Measurements from ENCODE around the gene GNAZ. TPM values are rescaled to one million over a fixed set of nuclear protein-coding genes. Genes with fewer than 3 reads are reported as not detected.

The GNAZ gene
- total RNA-seq, 1 experiment from 2014 or later = 33.0 TPM

- Histone ChIP-seq H3K9me2 (replicated peaks; ENCODE audit: insufficient read depth, low read length) (no peaks in the 10 kb centered on the region), H2AFZ (ENCODE audit: low read length) (no peak overlapping the region), H3K4me3 (ENCODE audit: low read length) (no peak overlapping the region), H3K27ac (ENCODE audit: low read length) (no peak overlapping the region), H4K20me1 (ENCODE audit: insufficient read depth, low read depth, low read length) (no peaks in the 10 kb centered on the region), H3K9me3 (ENCODE audit: low read length) (peaks cover 10% of the 10 kb centered on the region), H3K4me1 (ENCODE audit: low read length) (peaks cover 24% of the 10 kb centered on the region), H3K9ac (ENCODE audit: low read length) (no peak overlapping the region), H3K36me3 (ENCODE audit: insufficient read depth, low read length) (0 out of 2 replicates have a peak, but pooled peaks cover 4% of the 10 kb centered on the region), H3K79me2 (ENCODE audit: low read length) (no peaks in the 10 kb centered on the region), H3K27me3 (ENCODE audit: low read length) (no peaks in the 10 kb centered on the region), H3K4me2 (ENCODE audit: low read depth, low read length, poor library complexity, severe bottlenecking) (no peak overlapping the region)
- DNase-seq = no peak
Measured at GRCh38 chr22:23058481-23059283, 11.6 kb upstream of the GNAZ start.

- Histone ChIP-seq H3K9me3 (ENCODE audit: low read length) (peaks cover 10% of the 10 kb centered on the region), H3K4me2 (ENCODE audit: low read depth, low read length, poor library complexity, severe bottlenecking) (no peak overlapping the region)
- no peak for DNase-seq
Measured at GRCh38 chr22:23059284-23059948, 10.9 kb upstream of the GNAZ start.

GRCh38 chr22:23060612-23061400, 9.5 kb upstream of the GNAZ start:
- Histone ChIP-seq H3K4me1 (ENCODE audit: low read length) (peaks cover 15% of the 10 kb centered on the region), H4K20me1 (ENCODE audit: insufficient read depth, low read depth, low read length) (no peaks in the 10 kb centered on the region), H3K9me3 (ENCODE audit: low read length) (peaks cover 10% of the 10 kb centered on the region), H3K4me3 (ENCODE audit: low read length) (no peak overlapping the region), H3K4me2 (ENCODE audit: low read depth, low read length, poor library complexity, severe bottlenecking) (no peak overlapping the region), H2AFZ (ENCODE audit: low read length) (no peak overlapping the region), H3K36me3 (ENCODE audit: insufficient read depth, low read length) (0 out of 2 replicates have a peak, but pooled peaks cover 4% of the 10 kb centered on the region), H3K9me2 (replicated peaks; ENCODE audit: insufficient read depth, low read length) (no peaks in the 10 kb centered on the region), H3K9ac (ENCODE audit: low read length) (no peak overlapping the region), H3K27ac (ENCODE audit: low read length) (no peak overlapping the region), H3K27me3 (ENCODE audit: low read length) (no peaks in the 10 kb centered on the region), H3K79me2 (ENCODE audit: low read length) (no peaks in the 10 kb centered on the region)
- no peak for DNase-seq

More at GRCh38 chr22:23059284-23059948, 10.9 kb upstream of the GNAZ start:
- Histone ChIP-seq H3K9me2 (replicated peaks; ENCODE audit: insufficient read depth, low read length) (no peaks in the 10 kb centered on the region), H3K36me3 (ENCODE audit: insufficient read depth, low read length) (0 out of 2 replicates have a peak, but pooled peaks cover 4% of the 10 kb centered on the region), H2AFZ (ENCODE audit: low read length) (no peak overlapping the region), H3K79me2 (ENCODE audit: low read length) (no peaks in the 10 kb centered on the region), H3K4me1 (ENCODE audit: low read length) (peaks cover 18% of the 10 kb centered on the region), H3K4me3 (ENCODE audit: low read length) (no peak overlapping the region), H3K27me3 (ENCODE audit: low read length) (no peaks in the 10 kb centered on the region), H3K9ac (ENCODE audit: low read length) (no peak overlapping the region), H3K27ac (ENCODE audit: low read length) (no peak overlapping the region), H4K20me1 (ENCODE audit: insufficient read depth, low read depth, low read length) (no peaks in the 10 kb centered on the region)

- Histone ChIP-seq H4K20me1 (ENCODE audit: insufficient read depth, low read depth, low read length) (no peaks in the 10 kb centered on the region), H3K36me3 (ENCODE audit: insufficient read depth, low read length) (0 out of 2 replicates have a peak, but pooled peaks cover 1% of the 10 kb centered on the region), H2AFZ (ENCODE audit: low read length) (no peak overlapping the region), H3K27ac (ENCODE audit: low read length) (no peak overlapping the region), H3K4me1 (ENCODE audit: low read length) (peaks cover 20% of the 10 kb centered on the region), H3K4me3 (ENCODE audit: low read length) (no peak overlapping the region), H3K9ac (ENCODE audit: low read length) (no peak overlapping the region), H3K27me3 (ENCODE audit: low read length) (no peaks in the 10 kb centered on the region), H3K9me2 (replicated peaks; ENCODE audit: insufficient read depth, low read length) (no peaks in the 10 kb centered on the region), H3K9me3 (ENCODE audit: low read length) (peaks cover 5% of the 10 kb centered on the region), H3K4me2 (ENCODE audit: low read depth, low read length, poor library complexity, severe bottlenecking) (no peak overlapping the region), H3K79me2 (ENCODE audit: low read length) (no peaks in the 10 kb centered on the region)
- DNase-seq = no peak
Measured at GRCh38 chr22:23061471-23062280, 8.6 kb upstream of the GNAZ start.

- Histone ChIP-seq H3K9me3 (ENCODE audit: low read length) (no peaks in the 10 kb centered on the region), H4K20me1 (ENCODE audit: insufficient read depth, low read depth, low read length) (no peaks in the 10 kb centered on the region), H3K4me2 (ENCODE audit: low read depth, low read length, poor library complexity, severe bottlenecking) (no peak overlapping the region), H3K4me1 (ENCODE audit: low read length) (peaks cover 26% of the 10 kb centered on the region), H3K27ac (ENCODE audit: low read length) (no peak overlapping the region), H3K9me2 (replicated peaks; ENCODE audit: insufficient read depth, low read length) (no peaks in the 10 kb centered on the region), H3K79me2 (ENCODE audit: low read length) (no peaks in the 10 kb centered on the region), H3K36me3 (ENCODE audit: insufficient read depth, low read length) (no peaks in the 10 kb centered on the region), H2AFZ (ENCODE audit: low read length) (no peak overlapping the region), H3K27me3 (ENCODE audit: low read length) (no peaks in the 10 kb centered on the region), H3K4me3 (ENCODE audit: low read length) (no peak overlapping the region), H3K9ac (ENCODE audit: low read length) (no peak overlapping the region)
- DNase-seq = no peak
Measured at GRCh38 chr22:23062616-23063538, 7.4 kb upstream of the GNAZ start.

DNA sequence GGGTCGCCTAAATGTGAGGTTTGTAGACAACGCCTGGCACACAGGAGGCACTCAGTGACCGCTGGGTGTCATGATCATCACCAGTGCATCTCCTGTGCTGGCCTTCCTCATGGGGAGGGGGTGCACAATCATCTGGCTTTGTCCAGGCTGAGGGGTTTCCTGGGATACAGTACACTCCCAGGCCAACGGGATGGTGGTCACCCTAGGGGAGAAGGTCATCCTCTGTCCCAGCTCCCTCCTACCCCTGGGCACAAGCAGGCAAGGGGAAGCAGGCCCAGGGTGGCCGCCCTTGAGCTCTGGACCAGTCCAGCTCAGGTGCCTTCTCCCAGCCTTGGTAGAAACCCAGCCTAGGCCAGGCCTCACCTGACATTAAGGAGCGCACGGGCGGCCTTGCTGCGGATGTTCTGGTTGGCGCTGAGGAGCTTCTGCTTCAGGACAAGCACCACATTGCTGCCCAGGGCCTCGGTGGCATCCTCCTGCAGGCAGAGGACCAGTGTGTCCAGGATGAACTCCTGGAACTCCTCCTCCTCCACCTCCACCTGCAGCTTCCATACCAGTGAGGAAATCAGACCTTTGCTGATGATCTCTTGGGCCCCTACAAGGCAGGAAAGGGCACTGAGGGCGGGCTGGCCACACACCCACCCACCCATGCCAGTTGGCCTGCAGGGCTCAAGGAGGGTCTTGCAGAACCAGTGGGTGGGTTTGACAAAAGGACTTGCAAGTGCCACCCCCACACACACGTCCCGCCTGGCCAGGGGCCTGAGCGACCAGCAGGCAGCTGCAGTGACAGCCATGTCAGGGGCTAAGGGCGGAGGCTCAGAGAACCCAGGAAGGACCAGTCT, 6.6 kb upstream of the GNAZ start:
- no peaks in the 10 kb centered on the region for H3K27me3 ChIP-seq (ENCODE audit: low read length)

More for the DNA sequence above, 6.6 kb upstream of the GNAZ start:
- Histone ChIP-seq H3K9ac (ENCODE audit: low read length) (no peak overlapping the region), H3K4me2 (ENCODE audit: low read depth, low read length, poor library complexity, severe bottlenecking) (no peak overlapping the region), H3K9me3 (ENCODE audit: low read length) (no peaks in the 10 kb centered on the region), H3K4me3 (ENCODE audit: low read length) (no peak overlapping the region), H3K36me3 (ENCODE audit: insufficient read depth, low read length) (no peaks in the 10 kb centered on the region), H3K27ac (ENCODE audit: low read length) (no peak overlapping the region), H3K4me1 (ENCODE audit: low read length) (peaks cover 26% of the 10 kb centered on the region), H4K20me1 (ENCODE audit: insufficient read depth, low read depth, low read length) (no peaks in the 10 kb centered on the region), H2AFZ (ENCODE audit: low read length) (no peak overlapping the region), H3K9me2 (replicated peaks; ENCODE audit: insufficient read depth, low read length) (no peaks in the 10 kb centered on the region), H3K79me2 (ENCODE audit: low read length) (no peaks in the 10 kb centered on the region)
- no peak for DNase-seq

Measured in Karpas-422 (cell line).